GM21576 (cell line): ENCODE measurements around the gene IKZF4.

ENCODE experiments used
- ATAC-seq: cut with Tn5 transposase; IDR thresholded peaks from one replicate; pipeline ENCODE4 v1.9.1; 2021; ENCODE audit warnings: mild to moderate bottlenecking, moderate library complexity; ENCODE audit not compliant: unreplicated experiment

IKZF4 gene

DNA sequence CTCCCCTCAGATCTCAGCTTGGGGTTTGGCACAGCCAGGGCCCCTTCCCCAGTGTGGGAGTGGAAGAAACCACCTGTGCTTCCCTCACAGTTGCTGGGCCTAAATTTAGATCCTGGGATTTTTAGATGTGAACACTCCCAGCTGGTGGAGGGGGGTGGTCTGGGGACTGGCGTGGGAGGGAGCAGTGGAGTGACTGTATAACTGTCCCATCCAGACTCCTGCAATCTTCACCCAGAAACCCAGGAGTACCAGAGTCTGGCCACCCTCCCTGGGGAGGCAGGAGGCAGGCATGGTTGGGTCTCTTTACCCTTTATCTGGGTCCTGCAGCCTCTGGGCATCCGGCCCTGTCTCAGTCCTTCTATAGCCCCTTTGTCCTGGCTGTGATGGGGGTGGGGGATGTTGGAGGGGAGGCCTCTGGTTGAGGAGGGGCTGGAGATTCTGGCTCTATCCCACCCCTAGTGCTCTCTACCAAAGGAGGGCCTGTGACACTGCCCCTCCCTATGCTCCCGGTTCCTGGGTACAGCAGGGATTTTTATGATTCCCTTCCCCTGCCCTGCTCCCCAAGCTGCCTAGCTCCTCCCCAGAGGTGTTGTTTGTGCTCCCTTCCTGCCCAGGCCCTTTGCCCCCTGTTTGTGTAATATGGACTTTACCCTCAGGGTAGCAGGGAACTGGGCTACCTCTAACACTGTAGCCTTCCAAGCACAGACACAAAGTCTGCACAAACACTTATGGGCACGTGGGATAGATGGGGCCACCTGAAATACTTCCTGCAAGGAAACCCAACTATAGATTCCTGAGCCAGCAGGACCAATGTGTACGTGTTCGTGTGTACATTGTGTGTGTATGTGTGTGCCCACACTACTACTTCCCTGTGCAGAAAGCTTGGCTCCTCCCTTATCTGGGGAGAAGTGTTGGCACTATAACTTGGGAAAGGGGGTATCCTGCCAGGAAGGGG is 60.8 kb downstream of the IKZF4 start:
- no peak for ATAC-seq

DNA sequence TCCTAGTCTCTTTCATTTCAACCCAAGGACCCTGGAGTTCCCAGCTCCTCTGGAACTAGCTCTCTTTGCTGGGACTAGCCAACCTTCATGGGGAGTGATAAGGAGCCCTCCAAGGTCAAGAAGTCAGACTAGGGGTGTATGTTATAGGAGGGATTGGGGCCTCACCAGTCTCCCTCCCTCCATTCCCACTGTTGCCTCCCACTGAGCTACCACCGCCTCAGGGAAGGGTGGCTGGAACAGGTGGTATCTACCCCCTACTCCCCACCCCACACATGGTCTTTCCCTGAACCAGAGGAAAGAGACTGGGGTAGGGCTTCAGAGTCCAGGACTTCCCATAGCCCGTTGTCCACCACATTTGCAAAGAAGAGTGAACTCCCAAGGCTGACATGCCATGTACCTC is 61.5 kb downstream of the IKZF4 start:
- no peak for ATAC-seq

DNA sequence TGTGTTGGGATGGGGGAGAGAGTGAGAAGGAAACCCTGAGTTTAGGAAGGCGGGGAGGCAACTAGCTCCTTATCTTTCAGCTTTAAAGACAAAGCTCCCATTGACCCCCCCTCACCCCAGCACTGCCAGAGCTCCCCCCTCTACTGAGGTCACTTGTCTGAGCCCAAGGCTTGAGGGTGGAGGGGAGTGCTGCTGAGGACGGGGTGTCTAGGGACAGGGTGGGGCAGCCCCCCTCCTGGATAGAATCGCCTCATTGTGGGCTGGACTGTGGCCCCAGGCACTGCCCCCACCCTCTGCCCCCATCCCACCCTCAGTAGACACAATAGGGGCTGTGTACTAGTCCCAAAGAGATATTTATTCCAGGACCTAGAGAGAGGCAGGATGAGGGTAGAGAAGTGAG is 62.1 kb downstream of the IKZF4 start:
- no peak for ATAC-seq

DNA sequence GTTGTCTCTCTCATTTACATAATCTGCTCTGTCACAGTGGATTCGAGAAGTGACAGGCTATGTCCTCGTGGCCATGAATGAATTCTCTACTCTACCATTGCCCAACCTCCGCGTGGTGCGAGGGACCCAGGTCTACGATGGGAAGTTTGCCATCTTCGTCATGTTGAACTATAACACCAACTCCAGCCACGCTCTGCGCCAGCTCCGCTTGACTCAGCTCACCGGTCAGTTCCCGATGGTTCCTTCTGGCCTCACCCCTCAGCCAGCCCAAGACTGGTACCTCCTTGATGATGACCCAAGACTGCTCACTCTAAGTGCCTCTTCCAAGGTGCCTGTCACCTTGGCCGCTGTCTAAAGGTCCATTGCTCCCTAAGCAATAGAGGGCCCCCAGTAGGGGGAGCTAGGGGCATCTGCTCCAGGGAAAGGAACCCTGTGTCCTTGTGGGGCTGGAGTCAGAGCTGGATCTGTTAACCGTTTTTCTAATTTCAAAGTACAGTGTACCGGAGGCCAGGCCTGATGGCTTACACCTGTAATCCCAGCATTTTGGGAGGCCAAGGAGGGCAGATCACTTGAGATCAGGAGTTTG is 64.2 kb downstream of the IKZF4 start:
- no peak for ATAC-seq

DNA sequence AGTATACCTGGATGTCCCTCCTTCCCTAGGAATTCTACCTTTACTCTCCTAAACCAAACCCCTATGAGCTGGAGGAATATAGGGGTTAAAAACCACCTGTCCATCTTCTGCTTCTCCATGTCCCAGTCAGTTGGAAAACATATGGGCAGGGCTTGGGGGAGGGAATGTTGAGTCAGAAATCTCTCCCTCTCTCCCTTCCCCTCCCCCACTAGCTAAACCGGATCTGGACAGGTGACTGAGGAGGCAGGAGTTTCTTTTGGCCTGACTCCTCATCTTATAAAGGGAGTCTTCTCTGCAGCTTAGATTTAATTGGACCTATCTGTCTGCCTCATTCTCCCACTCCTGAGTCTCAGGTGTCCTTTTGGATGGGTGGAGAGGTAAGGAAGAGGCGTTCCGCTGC is 65.3 kb downstream of the IKZF4 start:
- no peak for ATAC-seq

DNA sequence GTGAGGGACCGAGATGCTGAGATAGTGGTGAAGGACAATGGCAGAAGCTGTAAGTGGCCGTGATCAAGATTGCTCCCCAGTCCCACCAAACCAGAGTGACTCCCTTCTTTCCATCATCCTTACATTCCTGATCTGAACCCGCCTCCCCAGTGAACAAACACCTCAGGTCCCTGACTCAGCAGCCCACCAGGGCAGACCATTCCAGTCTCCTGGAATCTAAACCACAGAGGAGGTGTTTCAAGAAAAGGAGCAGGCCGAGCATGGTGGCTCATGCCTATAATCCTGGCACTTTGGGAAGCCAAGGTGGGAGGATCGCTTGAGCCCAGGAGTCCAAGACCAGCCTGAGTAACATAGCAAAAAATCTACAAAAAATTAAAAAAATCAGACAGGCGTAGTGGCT is 65.8 kb downstream of the IKZF4 start:
- ATAC-seq, result no peak

DNA sequence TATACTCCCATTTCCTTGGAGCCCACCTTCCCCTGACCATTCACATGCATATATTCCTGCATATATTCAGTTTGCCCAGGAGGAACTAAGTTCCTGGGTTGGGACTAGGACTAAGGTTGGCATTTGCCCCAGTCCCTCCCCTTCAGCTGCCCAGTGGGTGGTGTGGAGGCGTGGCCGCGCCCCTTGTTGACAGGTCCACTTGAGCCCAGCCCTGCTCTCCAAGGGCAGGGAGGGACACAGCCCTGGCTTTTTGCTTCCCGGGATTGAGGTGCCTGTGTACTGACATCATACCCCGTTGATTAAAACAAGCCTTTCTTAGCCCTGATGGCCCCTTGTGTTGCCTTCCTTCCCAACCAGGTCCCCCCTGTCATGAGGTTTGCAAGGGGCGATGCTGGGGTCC is 66.4 kb downstream of the IKZF4 start:
- ATAC-seq, result no peak
